WTC11 (cell line): ENCODE measurements around the gene HOXA2. TPM values are rescaled to one million over a fixed set of nuclear protein-coding genes. Genes with fewer than 3 reads are reported as not detected.

Experiments
- ATAC-seq: fragments of 200-7000 bp; cut with Tn5 transposase; 2 replicates; pipeline ENCODE4 v1.10.0; 2021; ENCODE audit warnings: mild to moderate bottlenecking, moderate library complexity
- CTCF ChIA-PET: fragments of 300-600 bp; sonication (Branson Sonifier 250); formaldehyde crosslinking; loops from one replicate; lab custom pipeline; 2021; ENCODE audit warnings: antibody characterized with exemption; lab: Charles Lee
- POLR2A ChIA-PET: fragments of 350-600 bp; sonication (Branson Sonifier 250); formaldehyde crosslinking; loops from one replicate; lab custom pipeline; 2021; ENCODE audit warnings: antibody characterized with exemption; lab: Charles Lee
- DNase-seq: peaks from one replicate; pipeline ENCODE4 v3.0.0; 2021; ENCODE audit warnings: low spot score
- H3K27ac Mint-ChIP-seq: 2 replicates; pipeline ENCODE4 v1.8.0; 2021; ENCODE audit warnings: mixed read lengths
- H3K27me3 Mint-ChIP-seq: 2 replicates; pipeline ENCODE4 v1.8.0; 2021; ENCODE audit warnings: low read depth, mild to moderate bottlenecking, moderate library complexity, mixed read lengths
- H3K36me3 Mint-ChIP-seq: 2 replicates; pipeline ENCODE4 v1.8.0; 2021; ENCODE audit warnings: mixed read lengths
- H3K4me1 Mint-ChIP-seq: 2 replicates; pipeline ENCODE4 v1.8.0; 2022; ENCODE audit warnings: mixed read lengths
- H3K4me3 Mint-ChIP-seq: 2 replicates; pipeline ENCODE4 v1.8.0; 2021; ENCODE audit warnings: mild to moderate bottlenecking, moderate library complexity, mixed read lengths
- H3K9me3 Mint-ChIP-seq: 2 replicates; pipeline ENCODE4 v1.8.0; 2021; ENCODE audit warnings: mixed read lengths
- AFF4 ChIP-seq: sonication (generic); formaldehyde crosslinking; IDR thresholded peaks from 2 replicates; pipeline ENCODE4 v1.8.1; 2023; ENCODE audit warnings: mild to moderate bottlenecking, missing genetic modification reagents, borderline replicate concordance
- ARID4B ChIP-seq: sonication (generic); formaldehyde crosslinking; IDR thresholded peaks from 2 replicates; pipeline ENCODE4 v1.8.0; 2023; ENCODE audit warnings: missing genetic modification reagents, mild to moderate bottlenecking, borderline replicate concordance
- E2F5 ChIP-seq: sonication (generic); formaldehyde crosslinking; IDR thresholded peaks from 2 replicates; pipeline ENCODE4 v1.8.1; 2022; ENCODE audit warnings: mild to moderate bottlenecking, moderate library complexity, missing genetic modification reagents
- EMX1 ChIP-seq: fragments of 250-450 bp; sonication (Bioruptor Pico); IDR thresholded peaks from 2 replicates; pipeline ENCODE4 v1.8.0; 2021; ENCODE audit warnings: mild to moderate bottlenecking
- FOXP4 ChIP-seq: sonication (generic); formaldehyde crosslinking; IDR thresholded peaks from 2 replicates; pipeline ENCODE4 v1.8.0; 2022; ENCODE audit warnings: mild to moderate bottlenecking, missing genetic modification reagents
- GABPB1 ChIP-seq: sonication (generic); formaldehyde crosslinking; IDR thresholded peaks from 2 replicates; pipeline ENCODE4 v1.8.1; 2023; ENCODE audit warnings: mild to moderate bottlenecking, missing genetic modification reagents
- MAX ChIP-seq: sonication (generic); formaldehyde crosslinking; IDR thresholded peaks from 2 replicates; pipeline ENCODE4 v1.8.0; 2022; ENCODE audit warnings: mild to moderate bottlenecking, missing genetic modification reagents
- NFYB ChIP-seq: sonication (generic); formaldehyde crosslinking; conservative IDR thresholded peaks from 2 replicates; pipeline ENCODE4 v1.8.0; 2022; ENCODE audit warnings: low read depth, missing genetic modification reagents
- PRRX2 ChIP-seq: fragments of 250-450 bp; sonication (Bioruptor Pico); IDR thresholded peaks from 2 replicates; pipeline ENCODE4 v1.8.0; 2021; ENCODE audit warnings: mild to moderate bottlenecking
- RORB ChIP-seq: fragments of 250-450 bp; sonication (Bioruptor Pico); IDR thresholded peaks from 2 replicates; pipeline ENCODE4 v1.9.0; 2021; ENCODE audit warnings: mild to moderate bottlenecking
- SOX15 ChIP-seq: fragments of 250-450 bp; sonication (Bioruptor Pico); IDR thresholded peaks from 2 replicates; pipeline ENCODE4 v1.9.0; 2021; ENCODE audit warnings: mild to moderate bottlenecking
- SP1 ChIP-seq: sonication (generic); formaldehyde crosslinking; conservative IDR thresholded peaks from 2 replicates; pipeline ENCODE4 v1.8.1; 2022; ENCODE audit warnings: missing genetic modification reagents
- USF1 ChIP-seq: sonication (generic); formaldehyde crosslinking; IDR thresholded peaks from 2 replicates; pipeline ENCODE4 v1.8.0; 2022; ENCODE audit warnings: mild to moderate bottlenecking, missing genetic modification reagents
- USF2 ChIP-seq: sonication (generic); formaldehyde crosslinking; IDR thresholded peaks from 2 replicates; pipeline ENCODE4 v1.8.1; 2023; ENCODE audit warnings: mild to moderate bottlenecking, missing genetic modification reagents, moderate library complexity
- ZNF396 ChIP-seq: fragments of 250-450 bp; sonication (Bioruptor Pico); IDR thresholded peaks from 2 replicates; pipeline ENCODE4 v1.8.0; 2021; ENCODE audit warnings: mild to moderate bottlenecking, moderate library complexity, borderline replicate concordance
- ZNF416 ChIP-seq: fragments of 250-450 bp; sonication (Bioruptor Pico); IDR thresholded peaks from 2 replicates; pipeline ENCODE4 v1.9.0; 2021; ENCODE audit warnings: mild to moderate bottlenecking, inconsistent platforms
- total RNA-seq: library from RNA; stranded (reverse); gene quantifications from 3 replicates; pipeline ENCODE4 v1.2.3, GENCODE V29; 2021

The HOXA2 gene
- total RNA-seq, 1 experiment from 2014 or later, result not detected

GRCh38 chr7:27131390-27131819 is 28.9 kb upstream of the HOXA2 start:
- peak overlapping the region; percentile 57 for H3K4me3 Mint-ChIP-seq
- ChIA-PET POLR2A (interaction anchor here (0.8 kb wide), 1 partner anchor 259 kb away, joined by 3 read pairs; no protein-coding TSS in a partner anchor), CTCF (interaction anchor here (0.9 to 2.6 kb wide), 5 partner anchors 12 to 450 kb away, joined by 4 to 7 read pairs (median 4); partner anchors contain the start of gene HOXA5)
- no peaks in the 10 kb centered on the region for H3K9me3 Mint-ChIP-seq
- H3K4me1 Mint-ChIP-seq, result peaks cover 12% of the 10 kb centered on the region; the same call in 1 of the 2 replicates
- no peak overlapping the region for H3K27ac Mint-ChIP-seq
- no peak for DNase-seq
- TF ChIP-seq RORB (CRISPR knock-in tag), result no peak
- no peak for TF ChIP-seq SOX15
- TF ChIP-seq ZNF416 (CRISPR knock-in tag), result no peak
- no peak for TF ChIP-seq PRRX2 (CRISPR knock-in tag)
- TF ChIP-seq AFF4 (CRISPR knock-in tag), result no peak
- no peaks in the 10 kb centered on the region; the same call in 1 of the 2 replicates for H3K36me3 Mint-ChIP-seq
- ATAC-seq, result no peak
- H3K27me3 Mint-ChIP-seq, result peaks cover 96% of the 10 kb centered on the region

GRCh38 chr7:27130540-27131389 is 28.3 kb upstream of the HOXA2 start, which contains the start of gene HOXA4:
Gene HOXA4 (minus strand): TSS chr7:27130757. CDS start chr7:27130733, 24 bp downstream.
- Mint-ChIP-seq H3K36me3 (no peaks in the 10 kb centered on the region; the same call in 1 of the 2 replicates), H3K4me3 (peak within 1 kb of the TSS; percentile 57), H3K9me3 (no peaks in the 10 kb centered on the region), H3K27me3 (peaks cover 96% of the 10 kb centered on the region), H3K27ac (no peak within 1 kb of the TSS), H3K4me1 (peaks cover 9% of the 10 kb centered on the region; the same call in 1 of the 2 replicates)
- peak; percentile 86 for DNase-seq
- ATAC-seq, result peak; percentile 86
- CTCF ChIA-PET, result interaction anchor here (0.9 to 2.6 kb wide), 6 partner anchors 12 to 449 kb away, joined by 3 to 7 read pairs (median 4); partner anchors contain the start of gene HOXA5
- POLR2A ChIA-PET, result interaction anchor here (0.8 kb wide), 1 partner anchor 258 kb away, joined by 3 read pairs; no protein-coding TSS in a partner anchor
- TF ChIP-seq NFYB (CRISPR knock-in tag), result peak; percentile 92
- TF ChIP-seq ARID4B (CRISPR knock-in tag), result peak; percentile 50; the same call in 1 of the 2 replicates
- TF ChIP-seq ZNF396 (CRISPR knock-in tag), result no peak
- peak; percentile 36; the same call in 1 of the 2 replicates for TF ChIP-seq E2F5 (CRISPR knock-in tag)
- TF ChIP-seq USF2, result peak; percentile 96
- TF ChIP-seq MAX (CRISPR knock-in tag), result no peak; the same call in 1 of the 2 replicates
- peak; percentile 37 for TF ChIP-seq GABPB1 (CRISPR knock-in tag)
- TF ChIP-seq EMX1 (CRISPR knock-in tag), result no peak
- peak; percentile 56; the same call in 1 of the 2 replicates for TF ChIP-seq FOXP4 (CRISPR knock-in tag)
- TF ChIP-seq SP1 (CRISPR knock-in tag), result peak; percentile 69
- TF ChIP-seq USF1 (CRISPR knock-in tag), result peak; percentile 98
